Measurements from ENCODE around the gene DIPK1B.

GRCh38 chr9:136764301-136764891 is 52.0 kb downstream of the DIPK1B start, which contains the start of gene LCN15:
- no peak for TF ChIP-seq CTCF (IDR thresholded peaks at IDR 0.05)
- TF ChIP-seq POLR2A (IDR thresholded peaks at IDR 0.05), result no peak
